Trophoblast cell (in vitro differentiated cells and primary cell): ENCODE results near the gene NFIC.
A peak's percentile ranks its signal among the peaks of the same experiment; 100 is the strongest.

ENCODE experiments used
- DNase-seq, 2 donors: peaks; one replicate each; pipeline ENCODE4 v3.0.0-alpha.2; 2016
- H2AFZ ChIP-seq: 2 replicates; pipeline ENCODE4 v1.6.1; 2013; ENCODE audit warnings: low read length, moderate library complexity, mild to moderate bottlenecking; ENCODE audit not compliant: insufficient read depth, poor library complexity
- H2AK5ac ChIP-seq: 2 replicates; pipeline ENCODE4 v1.6.1; 2013; ENCODE audit warnings: mild to moderate bottlenecking, low read length
- H2BK120ac ChIP-seq: 2 replicates; pipeline ENCODE4 v1.6.1; 2013; ENCODE audit warnings: low read length, mild to moderate bottlenecking, moderate library complexity; ENCODE audit not compliant: insufficient read depth, poor library complexity
- H2BK12ac ChIP-seq: 2 replicates; pipeline ENCODE4 v1.6.1; 2013; ENCODE audit warnings: mild to moderate bottlenecking, low read length, moderate library complexity
- H2BK5ac ChIP-seq: 2 replicates; pipeline ENCODE4 v1.6.1; 2013; ENCODE audit warnings: low read length, low read depth, moderate library complexity, mild to moderate bottlenecking; ENCODE audit not compliant: poor library complexity
- H3K14ac ChIP-seq: 2 replicates; pipeline ENCODE4 v1.6.1; 2013; ENCODE audit warnings: mild to moderate bottlenecking, low read length
- H3K18ac ChIP-seq: 2 replicates; pipeline ENCODE4 v1.6.1; 2013; ENCODE audit warnings: mild to moderate bottlenecking, low read length
- H3K23ac ChIP-seq: 2 replicates; pipeline ENCODE4 v1.6.1; 2013; ENCODE audit warnings: low read length
- H3K27ac ChIP-seq: 2 replicates; pipeline ENCODE4 v1.5.1; 2013; ENCODE audit warnings: low read depth, mild to moderate bottlenecking, inconsistent platforms, low read length, moderate library complexity
- H3K27me3 ChIP-seq: 2 replicates; pipeline ENCODE4 v1.6.1; 2013; ENCODE audit warnings: inconsistent platforms, mild to moderate bottlenecking, low read length, moderate library complexity; ENCODE audit not compliant: insufficient read depth
- H3K36me3 ChIP-seq, 2 experiments: 1 replicate in 1 of 2; 2 replicates in 1 of 2; pipeline ENCODE4 v1.6.1; 2013; ENCODE audit warnings: low read length in 2 of 2, mild to moderate bottlenecking in 2 of 2, moderate library complexity in 1 of 2; ENCODE audit not compliant: insufficient read depth in 2 of 2, control insufficient read depth in 1 of 2
- H3K4ac ChIP-seq: 2 replicates; pipeline ENCODE4 v1.6.1; 2013; ENCODE audit warnings: low read depth, mild to moderate bottlenecking, low read length, moderate library complexity
- H3K4me1 ChIP-seq, 2 experiments: 1 replicate in 1 of 2; 2 replicates in 1 of 2; pipeline ENCODE4 v1.6.1; 2013; ENCODE audit warnings: low read length in 2 of 2, mild to moderate bottlenecking in 2 of 2, moderate library complexity in 1 of 2; ENCODE audit not compliant: insufficient read depth in 2 of 2, control insufficient read depth in 1 of 2
- H3K4me2 ChIP-seq: 2 replicates; pipeline ENCODE4 v1.6.1; 2013; ENCODE audit warnings: inconsistent platforms, mild to moderate bottlenecking, low read length, moderate library complexity
- H3K4me3 ChIP-seq: 2 replicates; pipeline ENCODE4 v1.5.1; 2013; ENCODE audit warnings: mild to moderate bottlenecking, low read depth, low read length, inconsistent platforms
- H3K79me1 ChIP-seq: one replicate; pipeline ENCODE4 v1.6.1; 2013; ENCODE audit warnings: low read length
- H3K79me2 ChIP-seq: 2 replicates; pipeline ENCODE4 v1.6.1; 2013; ENCODE audit warnings: low read length, mild to moderate bottlenecking; ENCODE audit not compliant: control insufficient read depth, insufficient read depth, poor library complexity
- H3K9ac ChIP-seq: 2 replicates; pipeline ENCODE4 v1.6.1; 2013; ENCODE audit warnings: mild to moderate bottlenecking, low read length
- H3K9me3 ChIP-seq: 2 replicates; pipeline ENCODE4 v1.6.1; 2013; ENCODE audit warnings: low read depth, mild to moderate bottlenecking, control low read depth, inconsistent platforms, low read length; ENCODE audit not compliant: insufficient read depth
- H4K12ac ChIP-seq: 2 replicates; pipeline ENCODE4 v1.6.1; 2013; ENCODE audit warnings: low read depth, mild to moderate bottlenecking, low read length, moderate library complexity
- H4K8ac ChIP-seq: 2 replicates; pipeline ENCODE4 v1.6.1; 2013; ENCODE audit warnings: low read depth, mild to moderate bottlenecking, low read length, moderate library complexity
- H4K91ac ChIP-seq: one replicate; pipeline ENCODE4 v1.6.1; 2013; ENCODE audit warnings: low read depth, mild to moderate bottlenecking, low read length, moderate library complexity
- WGBS: extraction: QIAGEN DNeasy Blood & Tissue Kit; methylation state at CpG from one replicate; pipeline ENCODE4 v1.1.7; 2013; ENCODE audit warnings: missing lambda C conversion rate; ENCODE audit not compliant: insufficient read length, insufficient coverage; ENCODE audit errors: extremely low coverage; 5-methylcytosine and 5-hydroxymethylcytosine counted together

The NFIC gene

GRCh38 chr19:3494051-3494450, 127.7 kb downstream of the NFIC start:
- Histone ChIP-seq H3K9ac (no peak overlapping the region), H3K36me3 (peaks cover 49 to 57% of the 10 kb centered on the region in 2 experiments), H3K18ac (no peak overlapping the region), H2BK5ac (no peak overlapping the region), H4K12ac (no peak overlapping the region), H2BK12ac (no peak overlapping the region), H3K9me3 (no peaks in the 10 kb centered on the region), H3K4me2 (no peak overlapping the region), H3K4me1 (no peaks in the 10 kb centered on the region), H3K27ac (no peak overlapping the region), H3K4me3 (no peak overlapping the region), H3K4ac (no peak overlapping the region), H2BK120ac (no peak overlapping the region), H3K14ac (no peak overlapping the region), H2AFZ (no peak overlapping the region), H4K91ac (no peak overlapping the region), H2AK5ac (no peak overlapping the region), H3K23ac (no peak overlapping the region), H3K27me3 (no peaks in the 10 kb centered on the region), H4K8ac (no peak overlapping the region), H3K79me1 (no peaks in the 10 kb centered on the region), H3K79me2 (no peaks in the 10 kb centered on the region)
- DNase-seq = no peak
- WGBS = no CpG with 5 or more reads among the region's 15 CpGs

- H3K14ac ChIP-seq = no peak overlapping the region
- no peak overlapping the region for H4K8ac ChIP-seq
- no CpG with 5 or more reads among the region's 18 CpGs for WGBS
- peaks cover 49 to 57% of the 10 kb centered on the region in 2 experiments for H3K36me3 ChIP-seq
- no peak overlapping the region for H2AK5ac ChIP-seq
- H3K79me2 ChIP-seq = no peaks in the 10 kb centered on the region
- H3K4me1 ChIP-seq = peaks cover 0 to under 1% of the 10 kb centered on the region in 2 experiments
- no peak overlapping the region for H3K4me2 ChIP-seq
- no peak overlapping the region for H3K9ac ChIP-seq
- no peak overlapping the region for H4K91ac ChIP-seq
- no peak overlapping the region for H3K4me3 ChIP-seq
- H4K12ac ChIP-seq = no peak overlapping the region
- no peak overlapping the region for H2AFZ ChIP-seq
- H2BK120ac ChIP-seq = no peak overlapping the region
- no peak overlapping the region for H3K27ac ChIP-seq
- H2BK5ac ChIP-seq = no peak overlapping the region
- H3K4ac ChIP-seq = no peak overlapping the region
- no peak overlapping the region for H3K18ac ChIP-seq
- no peaks in the 10 kb centered on the region for H3K9me3 ChIP-seq
- DNase-seq = no peak
- H3K79me1 ChIP-seq = no peaks in the 10 kb centered on the region
- H3K27me3 ChIP-seq = no peaks in the 10 kb centered on the region
- H2BK12ac ChIP-seq = no peak overlapping the region
- H3K23ac ChIP-seq = no peak overlapping the region
These were observed 128.2 kb downstream of the NFIC start for GRCh38 chr19:3494559-3494958.

GRCh38 chr19:3496392-3497273, 130.2 kb downstream of the NFIC start:
- Histone ChIP-seq H3K9ac (no peak overlapping the region), H3K23ac (no peak overlapping the region), H3K27me3 (no peaks in the 10 kb centered on the region), H4K8ac (no peak overlapping the region), H2AFZ (no peak overlapping the region), H3K14ac (no peak overlapping the region), H3K4ac (no peak overlapping the region), H3K4me1 (peaks cover 0 to 6% of the 10 kb centered on the region in 2 experiments), H3K4me3 (no peak overlapping the region), H2AK5ac (no peak overlapping the region), H4K12ac (no peak overlapping the region), H3K36me3 (peaks cover 40 to 48% of the 10 kb centered on the region in 2 experiments), H3K27ac (no peak overlapping the region), H3K79me1 (peaks cover 9% of the 10 kb centered on the region), H2BK120ac (no peak overlapping the region), H3K18ac (no peak overlapping the region), H2BK5ac (no peak overlapping the region), H3K4me2 (no peak overlapping the region), H3K9me3 (no peaks in the 10 kb centered on the region), H4K91ac (no peak overlapping the region), H2BK12ac (no peak overlapping the region), H3K79me2 (peaks cover 9% of the 10 kb centered on the region)
- no peak for DNase-seq
- no CpG with 5 or more reads among the region's 32 CpGs for WGBS

- Histone ChIP-seq H3K14ac (no peak overlapping the region), H3K79me1 (peaks cover 9% of the 10 kb centered on the region)
- no CpG with 5 or more reads among the region's 5 CpGs for WGBS
These were observed 131.6 kb downstream of the NFIC start for GRCh38 chr19:3497757-3498520.

More at GRCh38 chr19:3497757-3498520, 131.6 kb downstream of the NFIC start:
- Histone ChIP-seq H4K12ac (no peak overlapping the region), H3K79me2 (peaks cover 9% of the 10 kb centered on the region), H3K4me3 (no peak overlapping the region), H2AK5ac (no peak overlapping the region), H4K91ac (no peak overlapping the region), H3K18ac (peak overlapping the region; percentile 17), H4K8ac (no peak overlapping the region), H2AFZ (no peak overlapping the region), H3K4me2 (no peak overlapping the region), H2BK120ac (no peak overlapping the region), H3K23ac (no peak overlapping the region), H3K9ac (no peak overlapping the region), H2BK12ac (no peak overlapping the region), H3K4me1 (peaks cover 0 to 6% of the 10 kb centered on the region in 2 experiments), H3K27me3 (no peaks in the 10 kb centered on the region), H3K36me3 (peaks cover 27 to 35% of the 10 kb centered on the region in 2 experiments), H3K27ac (no peak overlapping the region), H3K4ac (no peak overlapping the region), H3K9me3 (no peaks in the 10 kb centered on the region), H2BK5ac (no peak overlapping the region)
- no peak for DNase-seq
